Right lobe of liver (tissue), 4 donors: Measurements from ENCODE around the gene TCF12.

Experiments used
- CTCF ChIP-seq, 4 donors: fragments of 200-600 bp in 3 of 4; fragments of 450-650 bp in 1 of 4; IDR thresholded peaks; one replicate each; pipeline versions ENCODE4 v1.5.1 to v1.8.0; 2016 to 2022; ENCODE audit warnings: antibody characterized with exemption in 4 of 4, mild to moderate bottlenecking in 2 of 4
- POLR2A ChIP-seq: fragments of 450-650 bp; IDR thresholded peaks from one replicate; pipeline ENCODE4 v1.6.1; 2017; ENCODE audit warnings: antibody characterized with exemption, mild to moderate bottlenecking
- donor health status: DM: no; HTN: no; CAD: no.
- donor health status: DM: no; HTN: no; CAD: no.
- donor health status: DM: no; HTN: yes; CAD: no.

- TF ChIP-seq POLR2A = no peak
- no peak for TF ChIP-seq CTCF (IDR thresholded peaks at IDR 0.05)
These were observed 60.6 kb downstream of the TCF12 start for GRCh38 chr15:56978898-56979662.
